RWPE2 (cell line): Measurements from ENCODE around the gene GRAMD4.

Experiments
- ATAC-seq: fragments of 200-7000 bp; cut with Tn5 transposase; 3 replicates; pipeline ENCODE4 v1.9.1; 2021; ENCODE audit warnings: low read depth
- DNase-seq: peaks from one replicate; pipeline ENCODE4 v3.0.0-alpha.2; 2020; ENCODE audit warnings: low spot score
- H3K27ac ChIP-seq: fragments of 450-650 bp; 2 replicates; pipeline ENCODE4 v1.5.1; 2017; ENCODE audit warnings: mild to moderate bottlenecking; ENCODE audit not compliant: poor library complexity, severe bottlenecking
- H3K27me3 ChIP-seq: fragments of 250-450 bp; sonication (Bioruptor Pico); 2 replicates; pipeline ENCODE4 v1.5.1; 2021; ENCODE audit warnings: mild to moderate bottlenecking, moderate library complexity; ENCODE audit not compliant: insufficient read depth, poor library complexity, severe bottlenecking
- H3K36me3 ChIP-seq: fragments of 250-450 bp; sonication (Bioruptor Pico); 2 replicates; pipeline ENCODE4 v1.5.1; 2020; ENCODE audit warnings: low read depth, mild to moderate bottlenecking, moderate library complexity
- H3K4me1 ChIP-seq: fragments of 250-450 bp; sonication (Bioruptor Pico); 2 replicates; pipeline ENCODE4 v1.5.1; 2021; ENCODE audit warnings: mild to moderate bottlenecking, moderate library complexity; ENCODE audit not compliant: insufficient read depth, poor library complexity, severe bottlenecking
- H3K4me3 ChIP-seq: fragments of 250-450 bp; sonication (Bioruptor Pico); 2 replicates; pipeline ENCODE4 v1.5.1; 2021; ENCODE audit warnings: mild to moderate bottlenecking, moderate library complexity; ENCODE audit not compliant: severe bottlenecking
- H3K9me3 ChIP-seq: fragments of 250-450 bp; sonication (Bioruptor Pico); 2 replicates; pipeline ENCODE4 v1.5.1; 2021; ENCODE audit warnings: mild to moderate bottlenecking, moderate library complexity; ENCODE audit not compliant: severe bottlenecking
- TF ChIP-seq, protein P1 (sequence below): fragments of 450-650 bp; IDR thresholded peaks from one replicate; pipeline ENCODE4 v1.5.1; 2017; ENCODE audit warnings: mild to moderate bottlenecking, moderate library complexity; ENCODE audit not compliant: poor library complexity, severe bottlenecking

GRAMD4 gene

DNA sequence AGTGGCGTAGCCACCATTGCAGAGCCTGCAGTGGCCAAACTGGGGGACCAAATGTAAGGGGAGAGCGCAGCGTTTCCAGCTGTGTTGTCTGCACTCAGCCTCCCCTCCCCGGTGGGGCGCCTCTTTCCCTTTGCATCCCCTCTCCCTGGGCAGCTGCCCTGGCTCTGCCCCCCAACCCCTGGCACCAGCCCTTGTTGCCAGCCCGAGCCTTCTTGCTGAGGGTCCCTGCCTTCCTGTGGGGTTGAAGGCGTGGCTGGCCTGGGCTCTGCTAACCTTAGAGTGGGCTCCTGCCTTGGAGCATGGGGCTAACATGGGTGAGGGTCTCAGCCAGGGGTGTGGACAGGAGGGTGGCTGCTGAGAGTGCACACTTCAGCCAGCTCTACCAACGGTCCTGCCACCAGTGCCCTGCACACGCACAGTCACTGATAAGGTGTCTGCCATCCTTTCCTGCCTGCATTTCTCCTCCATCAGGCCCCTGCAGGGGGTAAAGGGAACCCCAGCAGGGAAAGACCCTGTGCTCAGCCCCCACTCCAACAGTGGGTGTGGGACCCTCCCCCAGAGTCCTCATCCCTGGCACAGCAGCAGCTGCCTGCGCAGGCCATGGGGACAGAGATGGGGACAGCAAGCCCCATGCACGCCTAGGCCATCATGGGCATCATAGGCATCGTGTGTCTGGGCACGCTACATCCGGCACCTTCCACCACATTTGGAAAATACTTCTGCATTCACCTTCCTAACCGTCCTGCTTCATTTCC, 74.4 kb downstream of the GRAMD4 start:
- ATAC-seq (no peak), DNase-seq (no peak)
- H3K9me3 ChIP-seq: no peaks in the 10 kb centered on the region
- TF ChIP-seq, protein P1, sequence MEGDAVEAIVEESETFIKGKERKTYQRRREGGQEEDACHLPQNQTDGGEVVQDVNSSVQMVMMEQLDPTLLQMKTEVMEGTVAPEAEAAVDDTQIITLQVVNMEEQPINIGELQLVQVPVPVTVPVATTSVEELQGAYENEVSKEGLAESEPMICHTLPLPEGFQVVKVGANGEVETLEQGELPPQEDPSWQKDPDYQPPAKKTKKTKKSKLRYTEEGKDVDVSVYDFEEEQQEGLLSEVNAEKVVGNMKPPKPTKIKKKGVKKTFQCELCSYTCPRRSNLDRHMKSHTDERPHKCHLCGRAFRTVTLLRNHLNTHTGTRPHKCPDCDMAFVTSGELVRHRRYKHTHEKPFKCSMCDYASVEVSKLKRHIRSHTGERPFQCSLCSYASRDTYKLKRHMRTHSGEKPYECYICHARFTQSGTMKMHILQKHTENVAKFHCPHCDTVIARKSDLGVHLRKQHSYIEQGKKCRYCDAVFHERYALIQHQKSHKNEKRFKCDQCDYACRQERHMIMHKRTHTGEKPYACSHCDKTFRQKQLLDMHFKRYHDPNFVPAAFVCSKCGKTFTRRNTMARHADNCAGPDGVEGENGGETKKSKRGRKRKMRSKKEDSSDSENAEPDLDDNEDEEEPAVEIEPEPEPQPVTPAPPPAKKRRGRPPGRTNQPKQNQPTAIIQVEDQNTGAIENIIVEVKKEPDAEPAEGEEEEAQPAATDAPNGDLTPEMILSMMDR: no peak
- no peaks in the 10 kb centered on the region for H3K4me1 ChIP-seq
- H3K27me3 ChIP-seq: no peaks in the 10 kb centered on the region
- no peak overlapping the region for H3K27ac ChIP-seq
- H3K4me3 ChIP-seq: no peak overlapping the region
- H3K36me3 ChIP-seq: peaks cover 42% of the 10 kb centered on the region

DNA sequence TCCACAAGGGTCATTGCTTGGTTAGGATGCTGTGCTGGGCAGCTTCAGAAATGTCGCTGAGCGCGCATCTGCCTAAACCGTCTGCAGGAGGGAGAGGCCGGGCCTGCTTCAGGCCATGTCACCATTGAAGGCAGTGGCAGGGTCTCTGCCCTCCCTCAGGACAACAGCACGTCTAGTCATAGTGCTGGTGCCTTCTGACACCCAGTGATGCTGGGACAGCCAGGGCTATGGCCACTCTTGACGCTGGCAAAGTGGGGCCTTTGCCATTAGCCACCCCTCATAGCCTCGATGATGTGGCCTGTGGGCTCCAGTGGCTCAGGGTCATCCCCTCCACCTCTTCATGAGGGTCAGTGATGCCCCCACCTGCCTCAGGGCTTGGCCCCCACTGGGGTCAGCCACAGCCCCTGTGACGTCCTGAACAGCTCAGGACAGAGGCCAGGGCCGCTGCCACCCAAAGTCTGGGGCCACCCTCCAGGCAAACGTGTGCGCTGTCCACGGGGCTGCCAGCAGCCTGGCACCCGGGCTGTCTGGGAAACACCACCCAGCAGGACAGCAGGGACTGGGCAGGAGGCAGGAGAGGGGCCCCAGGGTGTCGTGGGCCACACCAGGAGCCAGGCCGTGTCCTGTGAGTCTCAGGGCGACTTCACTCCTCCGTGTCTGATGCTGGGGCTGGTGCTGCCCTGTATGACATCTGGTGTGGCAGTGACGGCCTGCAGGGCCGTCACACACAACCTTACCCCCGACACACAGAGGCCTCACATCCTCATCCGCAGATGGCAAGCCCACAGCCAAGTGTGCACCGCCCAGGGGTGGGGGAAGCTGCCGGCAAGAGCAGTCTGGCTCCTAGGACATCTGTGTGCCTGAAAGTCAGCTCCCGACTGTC, 75.4 kb downstream of the GRAMD4 start:
- H3K9me3 ChIP-seq: no peaks in the 10 kb centered on the region
- H3K36me3 ChIP-seq: peaks cover 41% of the 10 kb centered on the region
- no peak overlapping the region for H3K27ac ChIP-seq
- no peaks in the 10 kb centered on the region for H3K4me1 ChIP-seq
- TF ChIP-seq, protein P1: no peak
- H3K27me3 ChIP-seq: no peaks in the 10 kb centered on the region
- H3K4me3 ChIP-seq: no peak overlapping the region
- ATAC-seq (no peak), DNase-seq (no peak)

DNA sequence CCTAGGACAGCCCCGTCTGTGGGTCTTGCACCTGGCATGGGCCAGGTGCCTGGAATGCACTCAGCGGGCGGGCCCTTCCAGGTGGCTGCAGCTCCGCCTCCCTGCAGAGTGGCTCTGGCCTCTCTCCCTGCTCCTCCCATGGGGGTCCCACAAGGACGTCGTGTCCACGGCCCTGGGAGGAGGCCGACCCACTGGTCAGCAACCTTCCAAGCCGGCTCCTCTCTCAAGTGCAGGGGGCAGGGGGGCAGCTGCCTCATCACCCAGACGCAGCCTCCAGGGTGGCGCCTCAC, 76.0 kb downstream of the GRAMD4 start:
- TF ChIP-seq, protein P1: no peak
- ATAC-seq: no peak
- Histone ChIP-seq H3K36me3 (peaks cover 35% of the 10 kb centered on the region), H3K27ac (no peak overlapping the region), H3K9me3 (no peaks in the 10 kb centered on the region), H3K4me3 (no peak overlapping the region), H3K27me3 (no peaks in the 10 kb centered on the region), H3K4me1 (no peaks in the 10 kb centered on the region)
- no peak for DNase-seq

DNA sequence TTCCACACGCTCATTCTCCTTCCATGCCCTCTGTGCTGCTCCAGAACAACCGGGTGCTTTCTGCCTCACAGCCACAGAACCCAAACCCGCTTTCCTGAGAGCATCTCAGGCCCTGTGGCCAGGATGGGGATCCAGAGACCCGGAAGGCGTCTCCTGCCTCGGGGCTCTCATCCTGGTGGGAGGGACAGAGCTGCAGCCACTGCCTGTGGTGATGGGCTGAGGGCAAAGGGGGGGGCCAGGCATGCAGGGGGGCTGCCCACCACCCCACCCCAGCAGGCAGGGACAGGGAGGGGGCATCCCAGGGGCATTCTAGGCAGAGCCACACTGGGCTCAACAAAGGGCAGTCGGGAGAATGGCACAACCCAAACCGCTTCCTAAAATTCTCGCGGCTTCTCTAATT, 76.4 kb downstream of the GRAMD4 start:
- DNase-seq (no peak), ATAC-seq (no peak)
- H3K9me3 ChIP-seq: no peaks in the 10 kb centered on the region
- H3K27ac ChIP-seq: no peak overlapping the region
- no peaks in the 10 kb centered on the region for H3K27me3 ChIP-seq
- H3K4me3 ChIP-seq: no peak overlapping the region
- TF ChIP-seq, protein P1: no peak
- peaks cover 32% of the 10 kb centered on the region for H3K36me3 ChIP-seq
- H3K4me1 ChIP-seq: no peaks in the 10 kb centered on the region
